GM23248 (cell line): ENCODE data around the gene NPAS3. TPM values are rescaled to one million over a fixed set of nuclear protein-coding genes. Genes with fewer than 3 reads are reported as not detected.

ENCODE experiments used
- DNase-seq: peaks from one replicate; pipeline ENCODE4 v3.0.0-alpha.2; 2015
- H2AFZ ChIP-seq: fragments of 200-600 bp; sonication (generic); 2 replicates; pipeline ENCODE4 v1.6.1; 2016; ENCODE audit warnings: antibody characterized with exemption
- H3F3A ChIP-seq: fragments of 200-600 bp; sonication (generic); 2 replicates; pipeline ENCODE4 v1.6.1; 2016; ENCODE audit warnings: mild to moderate bottlenecking, antibody characterized with exemption, mixed run types; ENCODE audit not compliant: insufficient read depth
- H3K27ac ChIP-seq: fragments of 200-600 bp; sonication (generic); 2 replicates; pipeline ENCODE4 v1.5.1; 2016; ENCODE audit warnings: mild to moderate bottlenecking
- H3K27me3 ChIP-seq: fragments of 200-600 bp; sonication (generic); replicated peaks from 2 replicates; pipeline ENCODE4 v1.6.1; 2016; ENCODE audit warnings: mild to moderate bottlenecking; ENCODE audit not compliant: insufficient read depth
- H3K36me3 ChIP-seq: fragments of 200-600 bp; sonication (generic); 2 replicates; pipeline ENCODE4 v1.6.1; 2016; ENCODE audit warnings: low read depth, mild to moderate bottlenecking
- H3K4me1 ChIP-seq: fragments of 200-600 bp; sonication (generic); 2 replicates; pipeline ENCODE4 v1.6.1; 2016; ENCODE audit warnings: mild to moderate bottlenecking; ENCODE audit not compliant: insufficient read depth
- H3K4me2 ChIP-seq: fragments of 200-600 bp; sonication (generic); one replicate; pipeline ENCODE4 v1.6.1; 2016; ENCODE audit warnings: mild to moderate bottlenecking; ENCODE audit not compliant: unreplicated experiment
- H3K4me3 ChIP-seq: fragments of 200-600 bp; sonication (generic); 2 replicates; pipeline ENCODE4 v1.5.1; 2016; ENCODE audit warnings: mild to moderate bottlenecking
- H3K79me2 ChIP-seq: fragments of 200-600 bp; sonication (generic); 2 replicates; pipeline ENCODE4 v1.6.1; 2016; ENCODE audit warnings: mild to moderate bottlenecking; ENCODE audit not compliant: insufficient read depth
- H3K9ac ChIP-seq: fragments of 200-600 bp; sonication (generic); 2 replicates; pipeline ENCODE4 v1.6.1; 2016; ENCODE audit warnings: mild to moderate bottlenecking
- H3K9me2 ChIP-seq: fragments of 200-600 bp; sonication (generic); 2 replicates; pipeline ENCODE4 v1.6.1; 2016; ENCODE audit warnings: mixed run types, mild to moderate bottlenecking, moderate library complexity; ENCODE audit not compliant: insufficient read depth
- H3K9me3 ChIP-seq: fragments of 200-600 bp; sonication (generic); one replicate; pipeline ENCODE4 v1.6.1; 2017; ENCODE audit warnings: low read depth
- H4K20me1 ChIP-seq: fragments of 200-600 bp; sonication (generic); 2 replicates; pipeline ENCODE4 v1.6.0; 2016; ENCODE audit not compliant: insufficient read depth
- EZH2 ChIP-seq: fragments of 200-600 bp; sonication (generic); IDR thresholded peaks from 2 replicates; pipeline ENCODE4 v1.6.1; 2018; ENCODE audit warnings: antibody characterized with exemption, mild to moderate bottlenecking; ENCODE audit not compliant: insufficient read depth, poor library complexity, severe bottlenecking
- EZH2phosphoT487 ChIP-seq: fragments of 200-600 bp; sonication (generic); IDR thresholded peaks from 2 replicates; pipeline ENCODE4 v1.6.1; 2018; ENCODE audit warnings: antibody characterized with exemption, moderate library complexity, mild to moderate bottlenecking, low read depth; ENCODE audit not compliant: insufficient read depth
- WGBS, 2 experiments: methylation state at CpG; one replicate each; pipeline ENCODE4 v1.1.6; 2015 to 2017; ENCODE audit warnings: low lambda C conversion rate in 2 of 2, low coverage in 1 of 2; ENCODE audit errors: missing lambda C conversion rate in 2 of 2; 5-methylcytosine and 5-hydroxymethylcytosine counted together
- in situ Hi-C: fragments of 300-500 bp; cut with MboI; formaldehyde crosslinking; loops from 2 replicates; pipeline ENCODE4 v1.15.0; 2020
- polyA plus RNA-seq: library from polyadenylated mRNA; unstranded; fragments of >200 nt; fragmentation: Nextera tagmentation; extraction: Ambion mirVana; gene quantifications from 2 replicates; pipeline ENCODE4 v1.2.1, GENCODE V29; 2016
- total RNA-seq: library from RNA; depleted of rRNA; stranded (reverse); fragments of >200 nt; shearing (Covaris generic); gene quantifications from 2 replicates; pipeline ENCODE4 v1.2.3, GENCODE V29; 2014

NPAS3 gene
- total and polyA plus RNA-seq, 2 experiments from 2014 or later, result 0.65 TPM; not detected in 1

- H4K20me1 ChIP-seq, result no peaks in the 10 kb centered on the region
- H3K4me3 ChIP-seq, result no peak overlapping the region
- H3K27ac ChIP-seq, result no peak overlapping the region
- no peaks in the 10 kb centered on the region for H3K27me3 ChIP-seq
- no peaks in the 10 kb centered on the region for H3K36me3 ChIP-seq
- WGBS, 2 experiments, result 68 to 69% methylated on average over 4 of the region's 4 CpGs
- DNase-seq, result no peak
- no peak overlapping the region for H3K4me2 ChIP-seq
- H3K4me1 ChIP-seq, result peaks cover 2% of the 10 kb centered on the region; the same call in 1 of the 2 replicates
- no peaks in the 10 kb centered on the region for H3K9me3 ChIP-seq
- no peak overlapping the region for H2AFZ ChIP-seq
- no peaks in the 10 kb centered on the region for H3K9me2 ChIP-seq
- TF ChIP-seq EZH2phosphoT487 (no peak), EZH2 (no peak)
- H3K9ac ChIP-seq, result no peak overlapping the region
- no peaks in the 10 kb centered on the region for H3F3A ChIP-seq
- in situ Hi-C loops, result loop anchor here (25.0 kb wide), 2 partner anchors 593 to 1068 kb away; no protein-coding TSS in a partner anchor
- no peaks in the 10 kb centered on the region for H3K79me2 ChIP-seq
Measured at GRCh38 chr14:33780035-33780434, 841.4 kb downstream of the NPAS3 start.

GRCh38 chr14:33781236-33781635, 842.6 kb downstream of the NPAS3 start:
- H4K20me1 ChIP-seq, result no peaks in the 10 kb centered on the region
- no peak for DNase-seq
- H3K9me3 ChIP-seq, result no peaks in the 10 kb centered on the region
- WGBS, 2 experiments, result 84 to 91% methylated on average over 2 of the region's 2 CpGs
- no peak overlapping the region for H3K27ac ChIP-seq
- TF ChIP-seq EZH2phosphoT487 (no peak), EZH2 (no peak)
- no peaks in the 10 kb centered on the region for H3K79me2 ChIP-seq
- H3K36me3 ChIP-seq, result no peaks in the 10 kb centered on the region
- H3K9me2 ChIP-seq, result no peaks in the 10 kb centered on the region
- no peak overlapping the region for H3K9ac ChIP-seq
- in situ Hi-C loops, result loop anchor here (25.0 kb wide), 2 partner anchors 594 to 1069 kb away; no protein-coding TSS in a partner anchor
- H2AFZ ChIP-seq, result no peak overlapping the region
- no peaks in the 10 kb centered on the region for H3K4me1 ChIP-seq
- H3K4me3 ChIP-seq, result no peak overlapping the region
- H3K4me2 ChIP-seq, result no peak overlapping the region
- no peaks in the 10 kb centered on the region for H3F3A ChIP-seq
- H3K27me3 ChIP-seq, result no peaks in the 10 kb centered on the region

- Histone ChIP-seq H3K4me1 (no peaks in the 10 kb centered on the region), H3K9me2 (no peaks in the 10 kb centered on the region), H2AFZ (no peak overlapping the region), H3K4me2 (no peak overlapping the region), H3K27me3 (no peaks in the 10 kb centered on the region), H3K4me3 (no peak overlapping the region), H3K9me3 (no peaks in the 10 kb centered on the region), H3K36me3 (no peaks in the 10 kb centered on the region), H3K79me2 (no peaks in the 10 kb centered on the region), H3K27ac (no peak overlapping the region), H3K9ac (no peak overlapping the region), H3F3A (no peaks in the 10 kb centered on the region), H4K20me1 (no peaks in the 10 kb centered on the region)
- in situ Hi-C loops, result loop anchor here (25.0 kb wide), 2 partner anchors 596 to 1071 kb away; no protein-coding TSS in a partner anchor
- WGBS, 2 experiments, result 93 to 95% methylated on average over 6 of the region's 6 CpGs
- no peak for DNase-seq
- TF ChIP-seq EZH2 (no peak), EZH2phosphoT487 (no peak)
Measured at GRCh38 chr14:33782923-33783322, 844.2 kb downstream of the NPAS3 start.

- DNase-seq, result no peak
- H3F3A ChIP-seq, result no peaks in the 10 kb centered on the region
- no peak overlapping the region for H3K27ac ChIP-seq
Measured at GRCh38 chr14:33786091-33786825, 847.6 kb downstream of the NPAS3 start.

More at GRCh38 chr14:33786091-33786825, 847.6 kb downstream of the NPAS3 start:
- Histone ChIP-seq H3K4me1 (no peaks in the 10 kb centered on the region), H2AFZ (no peak overlapping the region), H3K4me3 (no peak overlapping the region), H3K27me3 (no peaks in the 10 kb centered on the region), H3K79me2 (no peaks in the 10 kb centered on the region), H3K9me3 (no peaks in the 10 kb centered on the region), H3K36me3 (no peaks in the 10 kb centered on the region), H3K4me2 (no peak overlapping the region), H3K9me2 (no peaks in the 10 kb centered on the region), H4K20me1 (no peaks in the 10 kb centered on the region), H3K9ac (no peak overlapping the region)
- 72 to 79% methylated on average over 4 of the region's 4 CpGs for WGBS, 2 experiments
- TF ChIP-seq EZH2, result no peak
- TF ChIP-seq EZH2phosphoT487, result no peak
- in situ Hi-C loops, result loop anchor here (25.0 kb wide), 2 partner anchors 599 to 1074 kb away; no protein-coding TSS in a partner anchor
